Progenitor cell of endocrine pancreas (in vitro differentiated cells): ENCODE results near the gene CUEDC1. TPM values are rescaled to one million over a fixed set of nuclear protein-coding genes. Genes with fewer than 3 reads are reported as not detected.
A peak's percentile ranks its signal among the peaks of the same experiment; 100 is the strongest.

ENCODE experiments used
- DNase-seq: peaks from one replicate; pipeline ENCODE4 v3.0.0; 2021; ENCODE audit warnings: low spot score; ENCODE audit not compliant: unreplicated experiment
- H3K27ac Mint-ChIP-seq: 2 replicates; pipeline ENCODE4 v1.8.0; 2021; ENCODE audit warnings: mild to moderate bottlenecking, moderate library complexity, mixed read lengths
- H3K27me3 Mint-ChIP-seq: 2 replicates; pipeline ENCODE4 v1.8.0; 2021; ENCODE audit warnings: mixed read lengths
- H3K36me3 Mint-ChIP-seq: 2 replicates; pipeline ENCODE4 v1.8.0; 2022; ENCODE audit warnings: mixed read lengths; ENCODE audit not compliant: insufficient read depth
- H3K4me1 Mint-ChIP-seq: 2 replicates; pipeline ENCODE4 v1.8.0; 2021; ENCODE audit warnings: low read depth, mixed read lengths
- H3K4me3 Mint-ChIP-seq: 2 replicates; pipeline ENCODE4 v1.8.0; 2021; ENCODE audit warnings: low read depth, mild to moderate bottlenecking, moderate library complexity, mixed read lengths
- H3K9me3 Mint-ChIP-seq: 2 replicates; pipeline ENCODE4 v1.8.0; 2021; ENCODE audit warnings: low read depth, mixed read lengths
- CTCF ChIP-seq: fragments of 200-600 bp; sonication (generic); IDR thresholded peaks from one replicate; pipeline ENCODE4 v1.5.0; 2021; ENCODE audit warnings: antibody characterized with exemption, mild to moderate bottlenecking; ENCODE audit not compliant: unreplicated experiment
- total RNA-seq: library from RNA; stranded (reverse); gene quantifications from 2 replicates; pipeline ENCODE4 v1.2.1, GENCODE V29; 2021

The CUEDC1 gene
- total RNA-seq, 1 donor from 2014 or later: 30.8 TPM

- Mint-ChIP-seq H3K27me3 (no peaks in the 10 kb centered on the region), H3K4me1 (peaks cover 40% of the 10 kb centered on the region), H3K9me3 (no peaks in the 10 kb centered on the region), H3K4me3 (no peak overlapping the region), H3K27ac (no peak overlapping the region), H3K36me3 (no peaks in the 10 kb centered on the region)
- TF ChIP-seq CTCF: no peak
- no peak for DNase-seq
Observed at GRCh38 chr17:57910462-57911420, 44.5 kb downstream of the CUEDC1 start.

- no peak overlapping the region for H3K4me3 Mint-ChIP-seq
- H3K9me3 Mint-ChIP-seq: no peaks in the 10 kb centered on the region
- no peaks in the 10 kb centered on the region for H3K27me3 Mint-ChIP-seq
- no peak for TF ChIP-seq CTCF
- DNase-seq: no peak
- H3K4me1 Mint-ChIP-seq: peaks cover 41% of the 10 kb centered on the region
- H3K36me3 Mint-ChIP-seq: no peaks in the 10 kb centered on the region
- H3K27ac Mint-ChIP-seq: no peak overlapping the region
Observed at GRCh38 chr17:57909551-57909950, 45.7 kb downstream of the CUEDC1 start.

- no peak for DNase-seq
- Mint-ChIP-seq H3K27ac (no peak overlapping the region), H3K9me3 (no peaks in the 10 kb centered on the region), H3K4me3 (no peak overlapping the region), H3K36me3 (no peaks in the 10 kb centered on the region), H3K4me1 (peaks cover 46% of the 10 kb centered on the region), H3K27me3 (no peaks in the 10 kb centered on the region)
- no peak for TF ChIP-seq CTCF
Observed at GRCh38 chr17:57908278-57908677, 46.9 kb downstream of the CUEDC1 start.

- no peak for DNase-seq
- H3K27me3 Mint-ChIP-seq: no peaks in the 10 kb centered on the region
- H3K36me3 Mint-ChIP-seq: no peaks in the 10 kb centered on the region
- no peak overlapping the region for H3K27ac Mint-ChIP-seq
- peak; percentile 28 for TF ChIP-seq CTCF
- no peak overlapping the region for H3K4me3 Mint-ChIP-seq
- no peaks in the 10 kb centered on the region for H3K9me3 Mint-ChIP-seq
- peaks cover 53% of the 10 kb centered on the region for H3K4me1 Mint-ChIP-seq
Observed at GRCh38 chr17:57906910-57907309, 48.3 kb downstream of the CUEDC1 start.

GRCh38 chr17:57905875-57906455 lies 49.2 kb downstream of the CUEDC1 start:
- TF ChIP-seq CTCF: no peak
- peaks cover 56% of the 10 kb centered on the region for H3K4me1 Mint-ChIP-seq
- no peaks in the 10 kb centered on the region for H3K27me3 Mint-ChIP-seq
- H3K9me3 Mint-ChIP-seq: no peaks in the 10 kb centered on the region
- no peaks in the 10 kb centered on the region for H3K36me3 Mint-ChIP-seq
- DNase-seq: no peak
- no peak overlapping the region for H3K27ac Mint-ChIP-seq
- no peak overlapping the region for H3K4me3 Mint-ChIP-seq
